Measurements from ENCODE around the gene MYOZ2. TPM values are rescaled to one million over a fixed set of nuclear protein-coding genes. Genes with fewer than 3 reads are reported as not detected.
A peak's percentile ranks its signal among the peaks of the same experiment; 100 is the strongest.

The MYOZ2 gene
- total RNA-seq, 3 donors from 2014 or later (not counting 1 experiment from before 2014, with no cell fraction given): not detected

DNA sequence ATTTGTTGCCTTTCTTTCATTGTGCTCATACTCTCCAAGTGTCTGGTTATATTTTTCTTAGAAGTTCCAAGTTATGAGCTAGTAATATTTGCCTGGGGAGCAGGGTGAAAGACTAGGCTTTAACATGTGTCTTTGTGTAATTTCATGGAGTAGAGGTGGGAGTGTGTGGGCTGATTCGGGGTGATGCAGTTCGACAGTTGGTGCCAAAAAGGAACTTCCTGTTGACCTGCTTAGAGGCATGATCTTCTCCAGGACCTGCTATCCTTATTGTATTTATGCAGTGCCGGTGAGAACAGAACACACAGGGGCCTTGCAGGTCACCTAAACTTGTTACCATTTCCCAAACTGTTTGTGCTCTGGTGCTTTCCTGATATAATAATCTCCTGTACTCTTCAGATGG is 98.1 kb downstream of the MYOZ2 start:
- intact Hi-C loops (cut with micrococcal nuclease): no loop called here
- DNase-seq: no peak
- TF ChIP-seq, protein P1, sequence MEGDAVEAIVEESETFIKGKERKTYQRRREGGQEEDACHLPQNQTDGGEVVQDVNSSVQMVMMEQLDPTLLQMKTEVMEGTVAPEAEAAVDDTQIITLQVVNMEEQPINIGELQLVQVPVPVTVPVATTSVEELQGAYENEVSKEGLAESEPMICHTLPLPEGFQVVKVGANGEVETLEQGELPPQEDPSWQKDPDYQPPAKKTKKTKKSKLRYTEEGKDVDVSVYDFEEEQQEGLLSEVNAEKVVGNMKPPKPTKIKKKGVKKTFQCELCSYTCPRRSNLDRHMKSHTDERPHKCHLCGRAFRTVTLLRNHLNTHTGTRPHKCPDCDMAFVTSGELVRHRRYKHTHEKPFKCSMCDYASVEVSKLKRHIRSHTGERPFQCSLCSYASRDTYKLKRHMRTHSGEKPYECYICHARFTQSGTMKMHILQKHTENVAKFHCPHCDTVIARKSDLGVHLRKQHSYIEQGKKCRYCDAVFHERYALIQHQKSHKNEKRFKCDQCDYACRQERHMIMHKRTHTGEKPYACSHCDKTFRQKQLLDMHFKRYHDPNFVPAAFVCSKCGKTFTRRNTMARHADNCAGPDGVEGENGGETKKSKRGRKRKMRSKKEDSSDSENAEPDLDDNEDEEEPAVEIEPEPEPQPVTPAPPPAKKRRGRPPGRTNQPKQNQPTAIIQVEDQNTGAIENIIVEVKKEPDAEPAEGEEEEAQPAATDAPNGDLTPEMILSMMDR (IDR thresholded peaks at IDR 0.05): no peak
- Histone ChIP-seq H3K27ac (ENCODE audit: low read length) (no peak overlapping the region), H3K27me3 (ENCODE audit: control insufficient read depth, insufficient read depth, low read length) (no peaks in the 10 kb centered on the region), H3K4me1 (ENCODE audit: control insufficient read depth, insufficient read depth, low read length) (peaks cover 4% of the 10 kb centered on the region), H3K4me3 (ENCODE audit: low read length) (no peak overlapping the region), H3K36me3 (ENCODE audit: control insufficient read depth, insufficient read depth, low read length) (no peaks in the 10 kb centered on the region), H3K9me3 (ENCODE audit: control insufficient read depth, insufficient read depth, low read length) (no peaks in the 10 kb centered on the region)
- no peaks in the 10 kb centered on the region for H3K9me3 Mint-ChIP-seq
- 25% methylated on average over 3 of the region's 3 CpGs for WGBS (ENCODE audit: insufficient coverage)
- no peaks in the 10 kb centered on the region for H3K27me3 Mint-ChIP-seq (ENCODE audit: low read depth in 2 of 2)
- no peaks in the 10 kb centered on the region for H3K36me3 Mint-ChIP-seq
- peaks cover 16 to 21% of the 10 kb centered on the region in 2 donors for H3K4me1 Mint-ChIP-seq
- H3K4me3 Mint-ChIP-seq: no peak overlapping the region
- no peak overlapping the region for H3K27ac Mint-ChIP-seq
- peak in 1 of 3 donors; percentile 53 for ATAC-seq

GRCh38 chr4:119237201-119237600 is 101.6 kb downstream of the MYOZ2 start:
- TF ChIP-seq, protein P1 (IDR thresholded peaks at IDR 0.05): no peak
- ATAC-seq (no peak), DNase-seq (no peak)
- Mint-ChIP-seq H3K4me3 (no peak overlapping the region), H3K4me1 (peaks cover 13 to 16% of the 10 kb centered on the region in 2 donors), H3K9me3 (no peaks in the 10 kb centered on the region), H3K36me3 (no peaks in the 10 kb centered on the region), H3K27ac (no peak overlapping the region), H3K27me3 (ENCODE audit: low read depth in 2 of 2) (no peaks in the 10 kb centered on the region)
- Histone ChIP-seq H3K4me1 (ENCODE audit: control insufficient read depth, insufficient read depth, low read length) (peaks cover 4% of the 10 kb centered on the region), H3K9me3 (ENCODE audit: control insufficient read depth, insufficient read depth, low read length) (no peaks in the 10 kb centered on the region), H3K27ac (ENCODE audit: low read length) (no peak overlapping the region), H3K4me3 (ENCODE audit: low read length) (no peak overlapping the region), H3K36me3 (ENCODE audit: control insufficient read depth, insufficient read depth, low read length) (no peaks in the 10 kb centered on the region), H3K27me3 (ENCODE audit: control insufficient read depth, insufficient read depth, low read length) (no peaks in the 10 kb centered on the region)
- intact Hi-C loops (cut with micrococcal nuclease): no loop called here
- 92% methylated on average over 9 of the region's 9 CpGs for WGBS (ENCODE audit: insufficient coverage)

Other genes with a start within 250 kb of the MYOZ2 start
- gene SYNPO2, start 247.0 kb upstream of the MYOZ2 start, total RNA-seq: under 1 TPM; 0.18 to 0.85 (median 0.56) TPM
- gene USP53, start 76.9 kb downstream of the MYOZ2 start, total RNA-seq: 10 to 100 TPM in 1 of 3 donors, 1 to 10 TPM in 2; 8.9 to 10.5 (median 9.3) TPM
- gene FABP2, start 186.3 kb downstream of the MYOZ2 start, total RNA-seq: not detected

All from natural killer cell (primary cell).